DND-41 (cell line): ENCODE results near the gene BACH2.
"Not testable (repeated sequence)": the region's sequence is repeated elsewhere in the genome, so short reads cannot be mapped to it uniquely, and the experiment has no call there.

Experiments
- ATAC-seq: fragments of 200-7000 bp; cut with Tn5 transposase; 3 replicates; pipeline ENCODE4 v1.9.1; 2021; ENCODE audit warnings: low read depth; ENCODE audit not compliant: insufficient read depth
- DNase-seq: peaks from one replicate; pipeline ENCODE4 v3.0.0-alpha.2; 2020
- H2AFZ ChIP-seq: 2 replicates; pipeline ENCODE4 v1.6.0; 2012; ENCODE audit warnings: low read depth, low read length
- H3K27ac ChIP-seq: 2 replicates; pipeline ENCODE4 v1.5.1; 2012; ENCODE audit warnings: low read length, inconsistent platforms
- H3K27me3 ChIP-seq: fragments of 200-600 bp; sonication (generic); 2 replicates; pipeline ENCODE4 v1.6.0; 2012; ENCODE audit warnings: low read length, mild to moderate bottlenecking, inconsistent platforms; ENCODE audit not compliant: insufficient read depth, poor library complexity
- H3K36me3 ChIP-seq: 2 replicates; pipeline ENCODE4 v1.5.1; 2012; ENCODE audit warnings: low read length, inconsistent platforms; ENCODE audit not compliant: insufficient read depth
- H3K4me1 ChIP-seq: 2 replicates; pipeline ENCODE4 v1.5.1; 2012; ENCODE audit warnings: mild to moderate bottlenecking, low read length; ENCODE audit not compliant: insufficient read depth
- H3K4me2 ChIP-seq: 2 replicates; pipeline ENCODE4 v1.6.0; 2012; ENCODE audit warnings: mild to moderate bottlenecking, moderate library complexity, low read length, inconsistent platforms; ENCODE audit not compliant: insufficient read depth
- H3K4me3 ChIP-seq, 2 experiments: fragments of 200-600 bp in 1 of 2; shearing (Covaris generic) in 1 of 2; 2 replicates each; pipeline ENCODE4 v1.5.1; 2012 to 2016; ENCODE audit warnings: inconsistent platforms in 2 of 2, low read length in 2 of 2, mild to moderate bottlenecking in 2 of 2, low read depth in 1 of 2, moderate library complexity in 1 of 2
- H3K79me2 ChIP-seq: 2 replicates; pipeline ENCODE4 v1.6.0; 2012; ENCODE audit warnings: low read length, inconsistent platforms; ENCODE audit not compliant: insufficient read depth
- H3K9ac ChIP-seq: 2 replicates; pipeline ENCODE4 v1.6.0; 2012; ENCODE audit warnings: low read depth, mild to moderate bottlenecking, inconsistent platforms, low read length, moderate library complexity
- H3K9me3 ChIP-seq: 2 replicates; pipeline ENCODE4 v1.5.1; 2012; ENCODE audit warnings: low read length, moderate library complexity, mild to moderate bottlenecking, inconsistent platforms; ENCODE audit not compliant: insufficient read depth, severe bottlenecking
- H4K20me1 ChIP-seq: 2 replicates; pipeline ENCODE4 v1.6.0; 2012; ENCODE audit warnings: low read length; ENCODE audit not compliant: insufficient read depth
- CTCF ChIP-seq: IDR thresholded peaks from 2 replicates; pipeline ENCODE4 v1.5.1; 2012; ENCODE audit warnings: borderline replicate concordance, low read length, moderate library complexity, mild to moderate bottlenecking; ENCODE audit not compliant: poor library complexity, severe bottlenecking; ENCODE audit errors: extremely low read depth
- EZH2 ChIP-seq: IDR thresholded peaks from 3 replicates; pipeline ENCODE4 v1.6.1; 2012; ENCODE audit warnings: borderline replicate concordance, low read depth, mild to moderate bottlenecking, moderate library complexity, low read length, inconsistent platforms; ENCODE audit not compliant: severe bottlenecking

The BACH2 gene

GRCh38 chr6:90284236-90285041 lies 12.2 kb downstream of the BACH2 start:
- H3K9ac ChIP-seq, result no peak overlapping the region
- no peak overlapping the region for H3K4me2 ChIP-seq
- no peaks in the 10 kb centered on the region for H3K27me3 ChIP-seq
- peaks cover 25% of the 10 kb centered on the region for H3K4me1 ChIP-seq
- H2AFZ ChIP-seq, result no peak overlapping the region
- DNase-seq (no peak), ATAC-seq (peak; percentile 16; the same call in 1 of the 3 replicates)
- no peaks in the 10 kb centered on the region for H3K36me3 ChIP-seq
- H3K4me3 ChIP-seq, result no peak overlapping the region
- H3K79me2 ChIP-seq, result no peaks in the 10 kb centered on the region
- no peaks in the 10 kb centered on the region for H3K9me3 ChIP-seq
- no peak for TF ChIP-seq CTCF
- TF ChIP-seq EZH2, result no peak
- no peaks in the 10 kb centered on the region for H4K20me1 ChIP-seq
- H3K27ac ChIP-seq, result no peak overlapping the region

- H4K20me1 ChIP-seq, H3K27ac ChIP-seq, H3K9me3 ChIP-seq, H3K27me3 ChIP-seq, H3K79me2 ChIP-seq, H3K4me3 ChIP-seq, H3K9ac ChIP-seq, DNase-seq, ATAC-seq, H2AFZ ChIP-seq, H3K36me3 ChIP-seq, H3K4me2 ChIP-seq: not testable (repeated sequence)
- peaks cover 25% of the 10 kb centered on the region for H3K4me1 ChIP-seq
These were observed 14.4 kb downstream of the BACH2 start for GRCh38 chr6:90282265-90282664.

- Histone ChIP-seq H3K36me3 (no peaks in the 10 kb centered on the region), H3K27ac (no peak overlapping the region), H2AFZ (no peak overlapping the region), H3K79me2 (peaks cover 3% of the 10 kb centered on the region; the same call in 1 of the 2 replicates), H4K20me1 (no peaks in the 10 kb centered on the region), H3K9me3 (no peaks in the 10 kb centered on the region), H3K9ac (no peak overlapping the region), H3K4me3 (no peak overlapping the region), H3K4me1 (peaks cover 28% of the 10 kb centered on the region), H3K4me2 (no peak overlapping the region), H3K27me3 (no peaks in the 10 kb centered on the region)
- DNase-seq (no peak), ATAC-seq (no peak)
- TF ChIP-seq CTCF, result no peak
- TF ChIP-seq EZH2, result no peak
These were observed 18.5 kb downstream of the BACH2 start for GRCh38 chr6:90278129-90278528.

- ATAC-seq, result no peak
- peaks cover 32% of the 10 kb centered on the region for H3K4me1 ChIP-seq
- TF ChIP-seq EZH2 (no peak), CTCF (no peak)
- H3K9ac ChIP-seq, result no peak overlapping the region
- no peaks in the 10 kb centered on the region for H3K9me3 ChIP-seq
- H3K27ac ChIP-seq, result no peak overlapping the region
- H3K4me2 ChIP-seq, result no peak overlapping the region
- H2AFZ ChIP-seq, result no peak overlapping the region
- no peaks in the 10 kb centered on the region for H3K27me3 ChIP-seq
- no peaks in the 10 kb centered on the region for H3K36me3 ChIP-seq
- no peak overlapping the region for H3K4me3 ChIP-seq
- no peaks in the 10 kb centered on the region for H4K20me1 ChIP-seq
- H3K79me2 ChIP-seq, result peaks cover 3% of the 10 kb centered on the region; the same call in 1 of the 2 replicates
- no peak for DNase-seq
These were observed 19.2 kb downstream of the BACH2 start for GRCh38 chr6:90277302-90278011.
